GM18870 (cell line): ENCODE results near the gene CAPN9.

ENCODE experiments used
- ATAC-seq: cut with Tn5 transposase; IDR thresholded peaks from one replicate; pipeline ENCODE4 v1.9.1; 2021; ENCODE audit warnings: moderate library complexity; ENCODE audit not compliant: unreplicated experiment

The CAPN9 gene

GRCh38 chr1:230821346-230821745 lies 74.2 kb downstream of the CAPN9 start:
- no peak for ATAC-seq

- ATAC-seq: no peak
Observed at GRCh38 chr1:230822092-230822581, 74.9 kb downstream of the CAPN9 start.

DNA sequence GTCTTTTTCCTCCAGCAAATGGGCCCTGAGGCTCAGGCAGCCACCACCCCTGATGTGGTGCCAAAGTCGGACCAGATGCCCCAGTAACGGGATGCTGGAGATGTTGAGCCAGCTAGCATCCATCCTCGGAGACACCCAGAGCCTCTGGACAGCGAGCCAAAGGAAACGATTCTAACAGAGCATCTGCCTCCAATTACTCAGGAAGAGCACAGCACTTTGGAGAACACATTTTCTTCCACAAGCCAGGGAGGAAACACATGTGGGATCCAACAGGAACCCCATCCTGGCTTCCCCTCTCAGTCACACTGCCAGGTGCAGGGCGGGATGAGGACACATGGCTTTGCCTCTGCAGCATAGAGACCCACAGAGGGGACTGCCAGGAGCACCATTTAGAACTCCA lies 76.2 kb downstream of the CAPN9 start:
- no peak for ATAC-seq

DNA sequence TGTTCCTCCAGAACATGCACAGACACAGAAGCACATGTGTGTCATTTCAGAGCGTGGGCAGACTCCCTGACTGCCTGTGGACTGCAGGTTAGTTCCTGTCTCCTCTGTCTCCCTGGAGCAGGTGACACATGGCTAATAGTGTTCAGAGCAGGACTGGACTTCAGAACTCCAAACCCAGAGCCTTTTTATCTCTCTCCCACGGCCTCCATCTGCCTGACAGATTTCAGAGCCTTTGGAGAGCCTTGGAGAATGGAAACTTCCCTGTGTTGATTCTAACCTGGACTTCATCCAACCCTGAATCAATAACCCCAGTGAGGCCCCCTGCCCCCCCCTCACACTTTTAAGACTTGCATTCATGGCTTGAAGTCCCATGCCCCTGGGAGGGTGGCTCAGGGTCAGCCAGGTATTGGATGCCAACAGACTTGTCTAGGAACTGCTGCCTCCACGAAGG lies 76.8 kb downstream of the CAPN9 start:
- no peak for ATAC-seq

- no peak for ATAC-seq
Observed at GRCh38 chr1:230824551-230824918, 77.3 kb downstream of the CAPN9 start.

DNA sequence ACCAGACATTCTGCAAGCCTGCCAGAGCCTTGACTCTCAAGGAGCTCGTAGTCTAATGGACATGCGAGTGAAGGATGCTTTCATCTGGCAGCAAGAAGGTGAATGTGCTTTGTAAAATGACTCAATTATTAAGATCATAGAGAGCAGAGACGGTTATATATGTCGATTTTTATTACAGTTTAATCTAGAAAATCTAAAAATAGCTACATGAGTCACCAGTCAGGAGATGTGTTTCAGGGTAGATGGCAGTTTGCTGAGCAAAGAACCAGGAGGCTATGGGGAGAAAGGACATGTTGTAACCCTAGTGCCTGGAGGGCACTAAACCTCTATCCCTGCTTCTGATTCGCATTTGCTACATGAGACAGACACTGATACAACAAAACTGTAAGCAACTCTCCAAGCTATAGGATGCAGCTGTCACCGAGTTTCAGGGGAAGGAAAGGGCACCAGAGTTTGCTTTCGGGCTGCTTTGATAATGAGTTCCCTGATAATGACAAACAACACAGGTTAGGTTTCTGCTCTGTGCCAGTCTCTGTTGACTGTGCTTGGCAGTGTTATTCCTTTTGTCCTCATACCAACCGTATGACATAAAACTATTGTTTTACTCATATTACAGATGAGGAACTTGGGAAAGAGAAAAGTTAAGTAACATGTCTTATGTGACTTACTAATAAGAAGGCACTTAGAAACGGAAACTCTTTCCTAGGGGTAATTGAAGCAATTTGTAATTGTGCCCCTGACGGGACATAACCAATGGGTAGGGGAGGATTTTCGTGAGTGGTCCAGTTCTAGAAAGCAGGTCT lies 77.9 kb downstream of the CAPN9 start:
- no peak for ATAC-seq

DNA sequence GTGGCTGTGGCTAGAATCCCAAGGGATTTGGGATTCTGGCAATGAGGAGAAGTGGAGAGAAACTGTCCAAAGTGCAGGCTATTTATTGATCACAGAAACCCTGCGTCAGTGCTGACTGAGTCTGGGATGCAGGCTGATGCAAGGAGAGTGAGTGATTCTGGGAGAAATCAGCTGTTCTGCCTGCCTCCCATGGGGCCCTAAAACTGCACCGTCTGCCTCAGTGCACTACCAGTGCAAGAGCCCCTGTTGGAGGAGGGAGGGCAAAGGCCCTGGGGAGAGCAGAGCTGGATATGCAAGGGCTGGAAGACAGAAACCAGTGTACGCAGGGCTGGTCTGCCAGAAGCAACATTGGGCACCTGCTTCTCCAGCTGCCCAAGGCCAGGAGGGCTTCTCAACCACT lies 78.6 kb downstream of the CAPN9 start:
- ATAC-seq: no peak

GRCh38 chr1:230826166-230826875 lies 79.1 kb downstream of the CAPN9 start:
- ATAC-seq: no peak

- ATAC-seq: no peak
Observed at GRCh38 chr1:230827081-230827681, 80.0 kb downstream of the CAPN9 start.

GRCh38 chr1:230827801-230828200 lies 80.6 kb downstream of the CAPN9 start:
- ATAC-seq: no peak

DNA sequence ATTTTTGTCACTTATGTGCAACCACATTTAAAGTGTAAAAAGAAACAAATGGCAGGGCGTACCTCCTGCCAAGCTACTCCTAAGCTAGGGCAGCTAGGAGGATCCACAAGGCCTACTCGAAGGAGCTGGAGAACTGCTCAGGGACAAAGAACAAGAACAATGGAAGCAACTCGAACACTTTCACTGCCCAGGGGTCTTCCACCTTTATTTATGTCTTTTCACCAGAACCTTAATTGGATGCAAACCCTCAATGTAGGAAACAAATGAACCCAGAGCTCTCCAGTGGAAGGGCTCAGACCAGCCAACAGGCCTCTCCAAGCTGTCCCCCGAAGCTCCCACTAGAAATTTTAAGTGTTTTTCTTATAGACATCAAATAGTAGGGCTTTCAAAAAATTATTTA lies 81.2 kb downstream of the CAPN9 start:
- no peak for ATAC-seq

DNA sequence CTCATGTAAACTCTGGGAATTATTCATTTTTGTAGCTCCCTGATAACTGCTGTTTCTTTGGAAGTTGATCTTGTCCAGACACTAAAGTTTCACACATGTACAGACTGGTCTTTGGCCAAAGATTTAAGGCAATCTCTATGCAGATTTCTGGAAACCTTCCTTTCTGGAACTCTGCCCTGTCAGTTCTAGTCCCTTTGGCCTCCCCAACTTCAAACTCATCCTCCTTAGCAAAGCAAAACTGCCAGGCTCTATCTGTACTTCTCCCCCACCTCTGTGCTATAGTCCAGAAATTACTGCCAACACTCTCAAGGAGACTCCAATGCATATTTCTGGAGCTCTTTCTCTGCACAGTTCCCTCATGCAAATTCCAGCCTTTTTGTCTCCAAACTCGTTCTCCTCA lies 84.6 kb downstream of the CAPN9 start:
- no peak for ATAC-seq

- no peak for ATAC-seq
Observed at GRCh38 chr1:230832476-230832875, 85.3 kb downstream of the CAPN9 start.

GRCh38 chr1:230833511-230833910 lies 86.3 kb downstream of the CAPN9 start:
- no peak for ATAC-seq

DNA sequence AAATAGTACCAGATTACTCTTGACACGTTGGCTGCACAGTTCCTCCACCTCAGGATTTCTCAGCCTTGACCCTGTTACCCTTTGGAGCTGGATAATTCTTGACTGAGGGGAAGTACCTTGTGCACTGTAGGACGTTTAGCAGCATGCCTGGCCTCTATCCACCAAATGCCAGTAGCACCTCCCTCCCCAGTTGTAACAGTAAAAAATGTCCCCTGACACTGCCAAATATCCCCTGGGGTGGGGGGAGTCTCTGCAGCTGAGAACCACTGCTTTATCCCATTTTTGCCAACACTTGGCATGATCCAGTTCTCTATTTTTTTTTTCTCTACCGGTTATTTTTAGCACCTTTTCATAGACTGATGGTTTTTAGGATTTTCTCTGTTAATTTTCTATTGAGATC lies 87.1 kb downstream of the CAPN9 start:
- no peak for ATAC-seq

- ATAC-seq: no peak
Observed at GRCh38 chr1:230836347-230836746, 89.2 kb downstream of the CAPN9 start.

DNA sequence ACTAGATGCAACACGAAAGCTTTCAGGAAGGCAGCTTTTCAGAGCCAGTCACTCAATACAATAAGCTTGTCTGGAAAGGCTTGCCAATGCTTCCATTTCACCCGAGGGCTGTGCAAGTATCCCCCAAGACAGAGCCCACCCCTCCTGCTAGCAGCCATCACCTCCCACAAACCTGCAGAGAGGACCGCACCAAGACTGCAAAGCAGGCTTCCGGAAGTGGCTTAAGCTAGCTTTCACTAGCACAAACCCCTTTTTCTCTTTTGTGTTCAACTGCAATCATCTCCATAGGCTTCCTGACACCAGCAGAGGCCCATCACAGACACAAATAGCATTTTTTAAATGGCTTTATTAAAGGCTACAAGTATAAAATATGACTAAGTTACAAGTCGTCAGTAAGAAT lies 89.6 kb downstream of the CAPN9 start:
- ATAC-seq: no peak

DNA sequence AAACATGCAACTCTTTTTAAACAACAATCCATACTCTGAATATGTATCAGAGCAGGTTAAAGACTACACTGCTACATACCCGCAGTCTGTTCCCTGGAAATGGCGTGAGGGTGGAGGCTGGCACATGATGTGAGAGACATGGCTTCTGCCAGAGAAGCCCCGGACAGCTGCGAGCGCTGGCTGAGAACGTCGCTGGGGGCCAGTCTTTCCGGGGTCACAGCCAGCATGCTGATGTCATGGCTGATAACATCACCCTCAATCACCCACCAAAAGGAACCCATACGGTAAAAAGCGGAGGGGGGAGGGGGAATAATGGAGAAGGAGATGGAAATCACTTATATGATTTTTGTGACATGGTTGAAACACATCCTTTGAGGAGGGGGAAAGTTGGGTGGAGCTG lies 92.0 kb downstream of the CAPN9 start:
- no peak for ATAC-seq

- no peak for ATAC-seq
Observed at GRCh38 chr1:230842801-230843200, 95.6 kb downstream of the CAPN9 start.

- ATAC-seq: no peak
Observed at GRCh38 chr1:230843503-230844309, 96.5 kb downstream of the CAPN9 start.

GRCh38 chr1:230844561-230844960 lies 97.4 kb downstream of the CAPN9 start:
- no peak for ATAC-seq
